Mammary epithelial cell (primary cell): Measurements from ENCODE around the gene DCXR.

Experiments used
- CTCF ChIP-seq, 2 donors: IDR thresholded peaks in 1 of 2; conservative IDR thresholded peaks in 1 of 2; 2 replicates each; pipeline ENCODE4 v1.5.1; 2011 to 2012; ENCODE audit warnings: inconsistent platforms in 2 of 2, low read length in 2 of 2, mild to moderate bottlenecking in 2 of 2, control low read depth in 1 of 2, low read depth in 1 of 2; ENCODE audit not compliant: insufficient read depth in 1 of 2; ENCODE audit errors: extremely low read depth in 1 of 2
- EZH2 ChIP-seq: IDR thresholded peaks from 2 replicates; pipeline ENCODE4 v1.6.1; 2012; ENCODE audit warnings: low read length, inconsistent platforms, borderline replicate concordance

GRCh38 chr17:82062984-82063368 is 25.5 kb upstream of the DCXR start:
- TF ChIP-seq CTCF (conservative IDR thresholded peaks at IDR 0.05 in 1 of 2, IDR thresholded peaks at IDR 0.05 in 1 of 2; ENCODE audit: extremely low read depth in 1 of 2, insufficient read depth in 1 of 2, low read depth in 1 of 2, low read length in 2 of 2) (no peak), EZH2 (no peak)
